GM12891 (cell line): ENCODE data around the gene URI1.

Experiments
- POLR2A ChIP-seq: IDR thresholded peaks from 2 replicates; pipeline ENCODE4 v1.6.1; 2011; ENCODE audit warnings: low read depth, low read length, control low read depth
- POLR2AphosphoS5 ChIP-seq: IDR thresholded peaks from 2 replicates; pipeline ENCODE4 v1.6.1; 2011; ENCODE audit warnings: low read depth, low read length, control low read depth
- SPI1 ChIP-seq: IDR thresholded peaks from 2 replicates; pipeline ENCODE4 v1.6.1; 2011; ENCODE audit warnings: low read depth, low read length, control low read depth
- TAF1 ChIP-seq: IDR thresholded peaks from 2 replicates; pipeline ENCODE4 v1.6.1; 2011; ENCODE audit warnings: low read depth, low read length, control low read depth

GRCh38 chr19:29926801-29927200 is 15.2 kb upstream of the URI1 start:
- no peak for TF ChIP-seq POLR2A
- no peak for TF ChIP-seq TAF1
- TF ChIP-seq POLR2AphosphoS5, result no peak
- no peak for TF ChIP-seq SPI1
